SK-N-SH (cell line): Measurements from ENCODE around the gene NAA38. TPM values are rescaled to one million over a fixed set of nuclear protein-coding genes. Genes with fewer than 3 reads are reported as not detected.

Experiments
- CTCF ChIA-PET: fragments of 300-600, 350-600 bp; formaldehyde crosslinking; extraction: SDS; loops from one replicate; lab custom pipeline; 2021; lab: Yijun Ruan, JAX
- POLR2A ChIA-PET: fragments of 350-600 bp; sonication (Branson Sonifier 250); formaldehyde crosslinking; extraction: SDS; loops from one replicate; lab custom pipeline; 2020; ENCODE audit warnings: antibody characterized with exemption, inconsistent platforms; lab: Yijun Ruan, JAX
- DNase-seq: peaks from one replicate; pipeline ENCODE4 v3.0.0; 2012
- H2AFZ ChIP-seq: fragments of 200-600 bp; sonication (generic); 2 replicates; pipeline ENCODE4 v1.8.1; 2016; ENCODE audit warnings: antibody characterized with exemption, mild to moderate bottlenecking, low read depth
- H3F3A ChIP-seq: fragments of 200-600 bp; sonication (generic); replicated peaks from 2 replicates; pipeline ENCODE3; 2016; ENCODE audit warnings: antibody characterized with exemption, mild to moderate bottlenecking; ENCODE audit not compliant: insufficient read depth
- H3K27ac ChIP-seq, 2 experiments: fragments of 200-500 bp in 1 of 2; fragments of 200-600 bp in 1 of 2; sonication (Bioruptor generic) in 1 of 2; sonication (generic), shearing (Covaris generic) in 1 of 2; 2 replicates each; pipeline versions ENCODE4 v1.5.1 to v1.6.1; 2014 to 2016; ENCODE audit warnings: low read depth in 2 of 2, inconsistent platforms in 1 of 2, low read length in 1 of 2, mild to moderate bottlenecking in 1 of 2, mixed read lengths in 1 of 2
- H3K27me3 ChIP-seq: fragments of 200-600 bp; sonication (generic), shearing (Covaris generic); 2 replicates; pipeline ENCODE4 v1.6.1; 2016; ENCODE audit warnings: mixed run types; ENCODE audit not compliant: insufficient read depth
- H3K36me3 ChIP-seq, 2 experiments: fragments of 200-500 bp in 1 of 2; fragments of 200-600 bp in 1 of 2; sonication (Bioruptor generic) in 1 of 2; sonication (generic) in 1 of 2; replicated peaks in 1 of 2; 2 replicates each; pipeline versions ENCODE3 to v1.5.1; 2014 to 2016; ENCODE audit warnings: low read length in 1 of 2, mild to moderate bottlenecking in 1 of 2; ENCODE audit not compliant: insufficient read depth in 2 of 2, control insufficient read depth in 1 of 2
- H3K4me1 ChIP-seq, 2 experiments: fragments of 200-500 bp in 1 of 2; fragments of 200-600 bp in 1 of 2; sonication (Bioruptor generic) in 1 of 2; sonication (generic), shearing (Covaris generic) in 1 of 2; 2 replicates each; pipeline versions ENCODE4 v1.5.1 to v1.6.1; 2014 to 2016; ENCODE audit warnings: low read depth in 1 of 2, low read length in 1 of 2, mixed run types in 1 of 2; ENCODE audit not compliant: insufficient read depth in 2 of 2, control insufficient read depth in 1 of 2
- H3K4me2 ChIP-seq: fragments of 200-600 bp; sonication (generic), shearing (Covaris generic); 2 replicates; pipeline ENCODE4 v1.6.1; 2017; ENCODE audit warnings: mixed run types
- H3K4me3 ChIP-seq, 2 experiments: fragments of 200-500 bp in 1 of 2; fragments of 200-600 bp in 1 of 2; sonication (Bioruptor generic) in 1 of 2; sonication (generic), shearing (Covaris generic) in 1 of 2; 2 replicates each; pipeline versions ENCODE4 v1.5.1 to v1.8.1; 2014 to 2016; ENCODE audit warnings: low read depth in 2 of 2, inconsistent platforms in 1 of 2, low read length in 1 of 2, mild to moderate bottlenecking in 1 of 2, mixed read lengths in 1 of 2, moderate library complexity in 1 of 2
- H3K79me2 ChIP-seq: fragments of 200-600 bp; sonication (generic); 2 replicates; pipeline ENCODE4 v1.8.1; 2017; ENCODE audit warnings: mild to moderate bottlenecking; ENCODE audit not compliant: insufficient read depth
- H3K9ac ChIP-seq: fragments of 200-600 bp; sonication (generic); 2 replicates; pipeline ENCODE4 v1.6.1; 2017; ENCODE audit warnings: mixed run types
- H3K9me2 ChIP-seq: fragments of 200-600 bp; sonication (generic); 2 replicates; pipeline ENCODE4 v1.6.1; 2017; ENCODE audit warnings: mixed run types
- H3K9me3 ChIP-seq: fragments of 200-600 bp; sonication (generic); 2 replicates; pipeline ENCODE4 v1.6.1; 2017; ENCODE audit warnings: mixed run types, mild to moderate bottlenecking, moderate library complexity
- H4K20me1 ChIP-seq: fragments of 200-600 bp; sonication (generic); 2 replicates; pipeline ENCODE4 v1.6.1; 2017; ENCODE audit warnings: mild to moderate bottlenecking, mixed run types; ENCODE audit not compliant: insufficient read depth
- ELF1 ChIP-seq: IDR thresholded peaks from 2 replicates; pipeline ENCODE4 v1.4.0; 2012
- EP300 ChIP-seq, 2 experiments: IDR thresholded peaks; 2 replicates each; pipeline versions ENCODE4 v1.4.0 to v1.6.1; 2012; ENCODE audit warnings: borderline replicate concordance in 1 of 2, low read depth in 1 of 2, low read length in 1 of 2
- EZH2phosphoT487 ChIP-seq: fragments of 200-600 bp; sonication (generic); IDR thresholded peaks from 2 replicates; pipeline ENCODE4 v1.6.1; 2017; ENCODE audit warnings: low read depth, mixed run types, mild to moderate bottlenecking, antibody characterized with exemption, moderate library complexity, borderline replicate concordance
- FOSL2 ChIP-seq: IDR thresholded peaks from 2 replicates; pipeline ENCODE4 v1.4.0; 2012; ENCODE audit warnings: low read depth, mild to moderate bottlenecking, moderate library complexity, borderline replicate concordance
- FOXJ3 ChIP-seq: sonication (generic); formaldehyde crosslinking; IDR thresholded peaks from 2 replicates; pipeline ENCODE4 v1.5.1; 2020; ENCODE audit warnings: mild to moderate bottlenecking, missing genetic modification reagents
- FOXM1 ChIP-seq: IDR thresholded peaks from 2 replicates; pipeline ENCODE4 v1.4.0; 2012; ENCODE audit warnings: low read depth, mild to moderate bottlenecking
- GABPA ChIP-seq: IDR thresholded peaks from 2 replicates; pipeline ENCODE4 v1.4.0; 2012; ENCODE audit warnings: low read depth, mild to moderate bottlenecking
- GATA2 ChIP-seq: sonication (generic); formaldehyde crosslinking; IDR thresholded peaks from 2 replicates; pipeline ENCODE4 v1.5.0; 2020; ENCODE audit warnings: mild to moderate bottlenecking, missing genetic modification reagents
- JUND ChIP-seq: IDR thresholded peaks from 2 replicates; pipeline ENCODE4 v1.4.0; 2012
- NFIC ChIP-seq: IDR thresholded peaks from 2 replicates; pipeline ENCODE4 v1.4.0; 2012; ENCODE audit warnings: borderline replicate concordance
- NRF1 ChIP-seq: IDR thresholded peaks from 2 replicates; pipeline ENCODE4 v1.6.1; 2012; ENCODE audit warnings: low read depth, mild to moderate bottlenecking, low read length
- RAD21 ChIP-seq: IDR thresholded peaks from 2 replicates; pipeline ENCODE4 v1.6.1; 2012; ENCODE audit warnings: mild to moderate bottlenecking, low read length
- RCOR1 ChIP-seq: fragments of 150-350 bp; IDR thresholded peaks from 2 replicates; pipeline ENCODE4 v1.6.1; 2017; ENCODE audit warnings: antibody characterized with exemption, low read length
- RFX5 ChIP-seq: IDR thresholded peaks from 2 replicates; pipeline ENCODE4 v1.6.1; 2012; ENCODE audit warnings: mild to moderate bottlenecking, improper control_type of control experiment, low read length
- SIN3A ChIP-seq: IDR thresholded peaks from 2 replicates; pipeline ENCODE4 v1.6.1; 2012; ENCODE audit warnings: low read depth, mild to moderate bottlenecking, low read length, moderate library complexity, borderline replicate concordance
- YY1 ChIP-seq: IDR thresholded peaks from 2 replicates; pipeline ENCODE4 v1.4.0; 2012; ENCODE audit warnings: low read depth, mild to moderate bottlenecking
- WGBS: methylation state at CpG from one replicate; pipeline ENCODE4 v1.1.6; 2017; ENCODE audit warnings: low lambda C conversion rate; 5-methylcytosine and 5-hydroxymethylcytosine counted together
- polyA plus RNA-seq, 3 experiments: library from polyadenylated mRNA; depleted of rRNA; stranded (reverse); fragments of >200 nt; gene quantifications; 2 replicates each; pipeline ENCODE4 v1.2.3, GENCODE V29; 2012
- TF ChIP-seq, protein P1 (sequence below): IDR thresholded peaks from 2 replicates; pipeline ENCODE4 v1.4.0; 2012; ENCODE audit warnings: low read depth, borderline replicate concordance
- TF ChIP-seq, protein P2 (sequence below): fragments of 150-350 bp; IDR thresholded peaks from 2 replicates; pipeline ENCODE4 v1.6.1; 2016; ENCODE audit warnings: mild to moderate bottlenecking, low read depth, low read length
- TF ChIP-seq, protein P3 (sequence below): IDR thresholded peaks from 2 replicates; pipeline ENCODE4; 2012

NAA38 gene
- polyA plus RNA-seq, 1 of the 3 experiments (the other 2 are of a cell fraction) = 202 TPM

DNA sequence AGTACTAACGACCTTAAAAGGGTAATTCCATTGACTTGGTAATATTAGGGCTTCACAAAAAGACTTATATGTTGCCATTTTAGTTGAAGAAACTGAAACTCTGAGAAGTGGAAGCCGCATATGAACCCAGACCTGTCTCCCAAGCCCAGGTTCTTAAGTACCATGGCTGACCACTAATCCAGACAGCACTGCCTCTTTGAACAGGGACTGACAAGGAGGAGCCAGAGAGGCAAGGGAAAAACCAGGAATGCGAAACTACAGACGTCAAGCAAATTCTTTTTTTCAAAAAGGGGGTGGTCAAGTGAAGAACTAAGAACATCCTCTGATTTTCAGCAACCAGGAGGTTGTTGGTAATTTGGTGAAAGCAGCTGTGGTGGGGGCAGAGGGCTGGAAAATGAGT, 15.7 kb upstream of the NAA38 start:
- H3K4me1 ChIP-seq = no peaks in the 10 kb centered on the region
- no peaks in the 10 kb centered on the region for H3K9me2 ChIP-seq
- TF ChIP-seq FOSL2 (no peak), GATA2 (CRISPR knock-in tag) (no peak), NRF1 (no peak), RAD21 (no peak), JUND (no peak), FOXM1 (no peak), GABPA (no peak), RCOR1 (no peak), SIN3A (no peak), YY1 (no peak), RFX5 (no peak), ELF1 (no peak), EZH2phosphoT487 (no peak), FOXJ3 (CRISPR knock-in tag) (no peak), NFIC (no peak), EP300 (IDR thresholded peaks at IDR 0.05; ENCODE audit: borderline replicate concordance in 1 of 2, low read depth in 1 of 2, low read length in 1 of 2) (no peak)
- TF ChIP-seq, protein P1, sequence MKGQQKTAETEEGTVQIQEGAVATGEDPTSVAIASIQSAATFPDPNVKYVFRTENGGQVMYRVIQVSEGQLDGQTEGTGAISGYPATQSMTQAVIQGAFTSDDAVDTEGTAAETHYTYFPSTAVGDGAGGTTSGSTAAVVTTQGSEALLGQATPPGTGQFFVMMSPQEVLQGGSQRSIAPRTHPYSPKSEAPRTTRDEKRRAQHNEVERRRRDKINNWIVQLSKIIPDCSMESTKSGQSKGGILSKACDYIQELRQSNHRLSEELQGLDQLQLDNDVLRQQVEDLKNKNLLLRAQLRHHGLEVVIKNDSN = no peak
- TF ChIP-seq, protein P2, sequence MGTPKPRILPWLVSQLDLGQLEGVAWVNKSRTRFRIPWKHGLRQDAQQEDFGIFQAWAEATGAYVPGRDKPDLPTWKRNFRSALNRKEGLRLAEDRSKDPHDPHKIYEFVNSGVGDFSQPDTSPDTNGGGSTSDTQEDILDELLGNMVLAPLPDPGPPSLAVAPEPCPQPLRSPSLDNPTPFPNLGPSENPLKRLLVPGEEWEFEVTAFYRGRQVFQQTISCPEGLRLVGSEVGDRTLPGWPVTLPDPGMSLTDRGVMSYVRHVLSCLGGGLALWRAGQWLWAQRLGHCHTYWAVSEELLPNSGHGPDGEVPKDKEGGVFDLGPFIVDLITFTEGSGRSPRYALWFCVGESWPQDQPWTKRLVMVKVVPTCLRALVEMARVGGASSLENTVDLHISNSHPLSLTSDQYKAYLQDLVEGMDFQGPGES = no peak
- DNase-seq = no peak
- no peaks in the 10 kb centered on the region for H4K20me1 ChIP-seq
- WGBS = 82% methylated on average over 4 of the region's 4 CpGs
- H3K27ac ChIP-seq = no peak overlapping the region
- H3K36me3 ChIP-seq = peaks cover 14 to 38% of the 10 kb centered on the region in 2 experiments
- ChIA-PET POLR2A (no interaction called here), CTCF (interaction anchor here (1.3 to 1.6 kb wide), 3 partner anchors 11 to 118 kb away, joined by 3 to 9 read pairs (median 3); partner anchors contain the start of gene NAA38)
- H3K9me3 ChIP-seq = no peaks in the 10 kb centered on the region
- H3K4me3 ChIP-seq = no peak overlapping the region
- H3K9ac ChIP-seq = no peak overlapping the region
- no peak overlapping the region for H2AFZ ChIP-seq
- H3K79me2 ChIP-seq = no peaks in the 10 kb centered on the region
- H3K27me3 ChIP-seq = no peaks in the 10 kb centered on the region
- H3F3A ChIP-seq = peaks cover 4% of the 10 kb centered on the region
- no peak overlapping the region for H3K4me2 ChIP-seq

DNA sequence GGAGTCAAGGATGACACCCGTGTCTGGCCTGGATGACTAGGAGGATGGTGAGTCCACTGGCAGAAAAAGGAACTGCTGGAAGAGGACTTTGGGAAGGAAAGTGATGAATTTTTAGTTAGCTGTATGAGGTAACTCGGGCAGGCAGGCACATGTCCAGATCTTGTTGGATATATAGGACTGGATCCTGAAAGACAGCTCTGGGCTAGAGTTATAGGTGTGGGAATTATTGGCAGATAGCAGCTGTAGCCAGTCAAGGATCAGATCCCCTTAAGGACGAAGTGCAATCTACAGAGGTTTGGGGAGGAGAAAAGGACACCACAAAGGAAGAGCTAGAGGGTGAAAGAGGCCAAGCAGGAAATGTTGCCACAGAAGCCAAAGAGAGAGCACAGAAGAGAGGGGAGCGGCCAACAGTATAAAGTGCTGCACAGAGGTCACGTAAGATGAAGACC, 10.5 kb upstream of the NAA38 start:
- POLR2A ChIA-PET = interaction anchor here (0.6 kb wide), 1 partner anchor 142 kb away, joined by 4 read pairs; no protein-coding TSS in a partner anchor
- Histone ChIP-seq H3K36me3 (peaks cover 11 to 20% of the 10 kb centered on the region in 2 experiments), H3K4me3 (no peak overlapping the region), H3K27ac (no peak overlapping the region), H3K9ac (no peak overlapping the region), H4K20me1 (no peaks in the 10 kb centered on the region)
- CTCF ChIA-PET = interaction anchor here (1.3 to 9.9 kb wide), 4 partner anchors 22 to 122 kb away, joined by 3 to 143 read pairs (median 12); partner anchors contain the start of gene CHD3
- 91% methylated on average over 5 of the region's 5 CpGs for WGBS
- TF ChIP-seq, protein P3, sequence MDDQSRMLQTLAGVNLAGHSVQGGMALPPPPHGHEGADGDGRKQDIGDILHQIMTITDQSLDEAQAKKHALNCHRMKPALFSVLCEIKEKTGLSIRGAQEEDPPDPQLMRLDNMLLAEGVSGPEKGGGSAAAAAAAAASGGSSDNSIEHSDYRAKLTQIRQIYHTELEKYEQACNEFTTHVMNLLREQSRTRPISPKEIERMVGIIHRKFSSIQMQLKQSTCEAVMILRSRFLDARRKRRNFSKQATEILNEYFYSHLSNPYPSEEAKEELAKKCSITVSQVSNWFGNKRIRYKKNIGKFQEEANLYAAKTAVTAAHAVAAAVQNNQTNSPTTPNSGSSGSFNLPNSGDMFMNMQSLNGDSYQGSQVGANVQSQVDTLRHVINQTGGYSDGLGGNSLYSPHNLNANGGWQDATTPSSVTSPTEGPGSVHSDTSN = no peak
- no peak for TF ChIP-seq NFIC
- TF ChIP-seq, all 33 proteins: peak for 0
- Histone ChIP-seq H3K4me2 (no peak overlapping the region), H3K9me2 (no peaks in the 10 kb centered on the region), H3K4me1 (peaks cover 0 to 3% of the 10 kb centered on the region in 2 experiments; a peak in 2 of 4 replicates), H2AFZ (no peak overlapping the region), H3K79me2 (no peaks in the 10 kb centered on the region; the same call in 1 of the 2 replicates), H3F3A (peaks cover 6% of the 10 kb centered on the region), H3K27me3 (no peaks in the 10 kb centered on the region), H3K9me3 (no peaks in the 10 kb centered on the region)
- no peak for DNase-seq
